CD8-positive, alpha-beta memory T cell (primary cell): ENCODE results near the gene LCN9. TPM values are rescaled to one million over a fixed set of nuclear protein-coding genes. Genes with fewer than 3 reads are reported as not detected.

ENCODE experiments used
- CTCF ChIA-PET: fragments of 350-600 bp; sonication (Branson Sonifier 250); formaldehyde crosslinking; loops from one replicate; lab custom pipeline; 2021; ENCODE audit warnings: antibody characterized with exemption; lab: Charles Lee
- POLR2A ChIA-PET: fragments of 350-600 bp; sonication (Branson Sonifier 250); formaldehyde crosslinking; loops from one replicate; lab custom pipeline; 2021; ENCODE audit warnings: antibody characterized with exemption; lab: Charles Lee
- DNase-seq, 5 donors: peaks; one replicate each; pipeline versions ENCODE4 v3.0.0 to v3.0.0-alpha.2; 2020 to 2022; ENCODE audit warnings: mixed read lengths in 1 of 5
- H3K27ac ChIP-seq: one replicate; pipeline ENCODE4 v1.7.0; 2013; ENCODE audit warnings: low read depth, mild to moderate bottlenecking, low read length, moderate library complexity
- H3K27me3 ChIP-seq: 2 replicates; pipeline ENCODE4 v1.7.0; 2013; ENCODE audit warnings: low read length, mild to moderate bottlenecking; ENCODE audit not compliant: insufficient read depth, poor library complexity, severe bottlenecking
- H3K36me3 ChIP-seq: 2 replicates; pipeline ENCODE4 v1.7.0; 2013; ENCODE audit warnings: mild to moderate bottlenecking, low read length, moderate library complexity; ENCODE audit not compliant: insufficient read depth
- H3K4me1 ChIP-seq: 2 replicates; pipeline ENCODE4 v1.7.0; 2013; ENCODE audit warnings: mild to moderate bottlenecking, low read length, moderate library complexity; ENCODE audit not compliant: insufficient read depth
- H3K4me3 ChIP-seq: 2 replicates; pipeline ENCODE4 v1.7.0; 2013; ENCODE audit warnings: mild to moderate bottlenecking, low read length
- H3K9me3 ChIP-seq: 2 replicates; pipeline ENCODE4 v1.7.0; 2013; ENCODE audit warnings: mild to moderate bottlenecking, low read length
- H3K27ac Mint-ChIP-seq, 8 donors: one replicate each; pipeline ENCODE4 v1.8.0; 2020 to 2021; ENCODE audit warnings: mixed read lengths in 8 of 8, mild to moderate bottlenecking in 6 of 8, inconsistent platforms in 3 of 8, moderate library complexity in 3 of 8
- H3K27me3 Mint-ChIP-seq, 2 donors: one replicate each; pipeline ENCODE4 v1.8.0; 2020 to 2021; ENCODE audit warnings: mixed read lengths in 2 of 2, mild to moderate bottlenecking in 1 of 2, moderate library complexity in 1 of 2
- H3K36me3 Mint-ChIP-seq, 3 donors: one replicate each; pipeline ENCODE4 v1.8.0; 2020 to 2021; ENCODE audit warnings: mixed read lengths in 3 of 3, inconsistent platforms in 1 of 3, mild to moderate bottlenecking in 1 of 3
- H3K4me1 Mint-ChIP-seq, 3 donors: one replicate each; pipeline ENCODE4 v1.8.0; 2020 to 2021; ENCODE audit warnings: mixed read lengths in 3 of 3, inconsistent platforms in 1 of 3, mild to moderate bottlenecking in 1 of 3
- H3K4me3 Mint-ChIP-seq, 7 donors: one replicate each; pipeline ENCODE4 v1.8.0; 2020 to 2021; ENCODE audit warnings: mixed read lengths in 7 of 7, mild to moderate bottlenecking in 6 of 7, moderate library complexity in 4 of 7, inconsistent platforms in 2 of 7
- H3K9me3 Mint-ChIP-seq, 5 donors: one replicate each; pipeline ENCODE4 v1.8.0; 2020 to 2022; ENCODE audit warnings: mixed read lengths in 5 of 5, mild to moderate bottlenecking in 3 of 5, moderate library complexity in 2 of 5, inconsistent platforms in 1 of 5
- polyA plus RNA-seq: library from polyadenylated mRNA; unstranded; fragments of 300-500 nt; fragmentation: Illumina TruSeq; gene quantifications from one replicate; pipeline ENCODE4 v1.2.3, GENCODE V29; 2021
- total RNA-seq, 2 experiments: library from RNA; stranded (reverse); gene quantifications; one replicate each; pipeline ENCODE4 v1.2.3, GENCODE V29; 2021

Gene LCN9
- total and polyA plus RNA-seq, 3 experiments from 2014 or later = not detected

- no peak overlapping the region for H3K27ac Mint-ChIP-seq
- no peaks in the 10 kb centered on the region for H3K36me3 Mint-ChIP-seq
- Histone ChIP-seq H3K9me3 (no peaks in the 10 kb centered on the region), H3K4me3 (no peak overlapping the region), H3K27me3 (peaks cover 5% of the 10 kb centered on the region), H3K27ac (no peak overlapping the region), H3K36me3 (no peaks in the 10 kb centered on the region), H3K4me1 (no peaks in the 10 kb centered on the region)
- H3K4me3 Mint-ChIP-seq = no peak overlapping the region
- H3K9me3 Mint-ChIP-seq = no peaks in the 10 kb centered on the region
- H3K27me3 Mint-ChIP-seq = peaks cover 21 to 47% of the 10 kb centered on the region in 2 donors
- ChIA-PET CTCF (no interaction called here), POLR2A (no interaction called here)
- peaks cover 0 to 8% (median 0%) of the 10 kb centered on the region in 3 donors for H3K4me1 Mint-ChIP-seq
- DNase-seq = no peak
Measured at GRCh38 chr9:135716045-135716444, 52.9 kb downstream of the LCN9 start.

Other genes with a start within 250 kb of the LCN9 start
- gene PPP1R26, start 183.5 kb upstream of the LCN9 start, total RNA-seq = under 1 TPM; 0.59 to 0.84 TPM
- 0.47 TPM for gene PPP1R26, start 183.5 kb upstream of the LCN9 start, polyA plus RNA-seq
- 10 to 100 TPM; 66.7 to 71.0 TPM for gene MRPS2, start 162.6 kb upstream of the LCN9 start, total RNA-seq
- 50.9 TPM for gene MRPS2, start 162.6 kb upstream of the LCN9 start, polyA plus RNA-seq
- not detected for gene LCN1, start 141.9 kb upstream of the LCN9 start, total RNA-seq
- not detected for gene LCN1, start 141.9 kb upstream of the LCN9 start, polyA plus RNA-seq
- not detected for gene OBP2A, start 117.2 kb upstream of the LCN9 start, total RNA-seq
- not detected for gene OBP2A, start 117.2 kb upstream of the LCN9 start, polyA plus RNA-seq
- not detected for gene PAEP, start 101.6 kb upstream of the LCN9 start, total RNA-seq
- gene PAEP, start 101.6 kb upstream of the LCN9 start, polyA plus RNA-seq = not detected
- not detected for gene GLT6D1, start 23.8 kb upstream of the LCN9 start, total RNA-seq
- gene GLT6D1, start 23.8 kb upstream of the LCN9 start, polyA plus RNA-seq = not detected
- not detected for gene SOHLH1, start 36.2 kb downstream of the LCN9 start, total RNA-seq
- gene SOHLH1, start 36.2 kb downstream of the LCN9 start, polyA plus RNA-seq = not detected
- gene KCNT1, start 38.9 kb downstream of the LCN9 start, total RNA-seq = not detected
- gene KCNT1, start 38.9 kb downstream of the LCN9 start, polyA plus RNA-seq = 0.16 TPM
- 10 to 100 TPM; 30.4 to 33.7 TPM for gene CAMSAP1, start 244.2 kb downstream of the LCN9 start, total RNA-seq
- 2.2 TPM for gene CAMSAP1, start 244.2 kb downstream of the LCN9 start, polyA plus RNA-seq